Measurements from ENCODE around the gene TGFBR2. TPM values are rescaled to one million over a fixed set of nuclear protein-coding genes. Genes with fewer than 3 reads are reported as not detected.
"Not testable (repeated sequence)": the region's sequence is repeated elsewhere in the genome, so short reads cannot be mapped to it uniquely, and the experiment has no call there.

TGFBR2 gene
- total RNA-seq, 1 donor = 37.1 TPM

- H3K4me3 ChIP-seq (ENCODE audit: low read depth, low read length) = no peak overlapping the region
- DNase-seq (ENCODE audit: low read depth) = no peak
- no peak for TF ChIP-seq CTCF (IDR thresholded peaks at IDR 0.05; ENCODE audit: insufficient read depth, low read depth, low read length)
Observed at GRCh38 chr3:30665539-30665938, 59.1 kb downstream of the TGFBR2 start.

GRCh38 chr3:30666572-30667279, 60.3 kb downstream of the TGFBR2 start:
- DNase-seq (ENCODE audit: low read depth) = no peak
- no peak for TF ChIP-seq CTCF (IDR thresholded peaks at IDR 0.05; ENCODE audit: insufficient read depth, low read depth, low read length)
- no peak overlapping the region for H3K4me3 ChIP-seq (ENCODE audit: low read depth, low read length)

GRCh38 chr3:30667280-30667651, 60.9 kb downstream of the TGFBR2 start:
- TF ChIP-seq CTCF (IDR thresholded peaks at IDR 0.05; ENCODE audit: insufficient read depth, low read depth, low read length) = no peak
- DNase-seq (ENCODE audit: low read depth) = no peak
- H3K4me3 ChIP-seq (ENCODE audit: low read depth, low read length) = no peak overlapping the region

GRCh38 chr3:30668051-30668609, 61.7 kb downstream of the TGFBR2 start:
- no peak for TF ChIP-seq CTCF (IDR thresholded peaks at IDR 0.05; ENCODE audit: insufficient read depth, low read depth, low read length)
- H3K4me3 ChIP-seq (ENCODE audit: low read depth, low read length) = no peak overlapping the region
- no peak for DNase-seq (ENCODE audit: low read depth)

GRCh38 chr3:30669360-30669934, 63.0 kb downstream of the TGFBR2 start:
- DNase-seq (ENCODE audit: low read depth); H3K4me3 ChIP-seq (ENCODE audit: low read depth, low read length): not testable (repeated sequence)

- TF ChIP-seq CTCF (IDR thresholded peaks at IDR 0.05; ENCODE audit: insufficient read depth, low read depth, low read length) = no peak
- no peak overlapping the region for H3K4me3 ChIP-seq (ENCODE audit: low read depth, low read length)
- no peak for DNase-seq (ENCODE audit: low read depth)
Observed at GRCh38 chr3:30670292-30670691, 63.9 kb downstream of the TGFBR2 start.

- TF ChIP-seq CTCF (IDR thresholded peaks at IDR 0.05; ENCODE audit: insufficient read depth, low read depth, low read length) = no peak
- no peak for DNase-seq (ENCODE audit: low read depth)
- H3K4me3 ChIP-seq (ENCODE audit: low read depth, low read length) = no peak overlapping the region
Observed at GRCh38 chr3:30671527-30672286, 65.3 kb downstream of the TGFBR2 start.

Data from fibroblast of villous mesenchyme (primary cell).